H1 (cell line): ENCODE results near the gene PTPRT. TPM values are rescaled to one million over a fixed set of nuclear protein-coding genes. Genes with fewer than 3 reads are reported as not detected.

Experiments used
- BRCA1 ChIP-seq: IDR thresholded peaks from 2 replicates; pipeline ENCODE4 v1.6.1; 2012; ENCODE audit warnings: low read depth, low read length, improper control_type of control experiment
- polyA plus RNA-seq, 7 experiments: library from polyadenylated mRNA; depleted of rRNA in 3 of 7; stranded (reverse) in 5 of 7; unstranded in 2 of 7; fragments of >200 nt in 5 of 7; fragments of 200-250 nt in 2 of 7; gene quantifications; 1 replicate in 5 of 7; 2 replicates in 1 of 7; 4 replicates in 1 of 7; pipeline versions ENCODE4 v1.2.1 to v1.2.3, GENCODE V29; 2011 to 2013; ENCODE audit warnings: missing spikeins in 2 of 7, mixed read lengths in 2 of 7
- total RNA-seq: library from RNA; stranded (reverse); fragmentation: NEBNext Ultra II Directional; extraction: Animal tissue kit (Norgen Biotek cat#: 25700); gene quantifications from 2 replicates; pipeline ENCODE4 v1.2.1, GENCODE V29; 2021

PTPRT gene
- total and polyA plus RNA-seq, 2 of the 8 experiments (the other 6 are each of a cell fraction or from before 2014, with no cell fraction given), result 0.33 to 1.8 TPM

DNA sequence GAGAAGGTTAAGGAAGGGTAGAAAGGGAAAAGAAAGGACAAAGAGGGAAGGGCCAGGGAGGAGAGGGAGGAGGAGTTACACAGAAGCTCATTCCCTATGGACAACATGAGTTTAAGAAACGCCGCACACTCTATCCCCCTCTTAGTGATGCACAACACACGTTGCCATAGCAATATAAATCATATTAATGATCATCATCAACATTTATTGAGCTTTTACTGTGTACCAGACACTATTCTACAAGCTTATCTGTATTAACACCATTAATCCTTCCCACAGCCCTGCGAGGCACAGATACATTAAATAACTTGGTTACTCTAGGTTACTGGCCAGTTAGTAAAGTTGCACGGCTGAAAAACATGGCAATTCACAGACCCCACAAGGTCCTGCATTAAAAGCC lies 234.8 kb downstream of the PTPRT start (continued):
- TF ChIP-seq BRCA1, result no peak
- TF ChIP-seq, all 59 proteins: peak for 0
